GM13976 (cell line): Measurements from ENCODE around the gene CPXM2.

ENCODE experiments used
- DNase-seq: peaks from one replicate; pipeline ENCODE4 v3.0.0; 2012; ENCODE audit warnings: low spot score
- CTCF ChIP-seq: IDR thresholded peaks from 2 replicates; pipeline ENCODE4 v1.5.1; 2012; ENCODE audit warnings: borderline replicate concordance, mild to moderate bottlenecking; ENCODE audit not compliant: insufficient read depth; ENCODE audit errors: extremely low read depth, missing control alignments, control extremely low read depth
- in situ Hi-C: fragments of 300-500 bp; cut with MboI; formaldehyde crosslinking; loops from one replicate; pipeline ENCODE4 v1.12.0; 2022; ENCODE audit warnings: low sequenced_read_pairs, mixed read lengths, inconsistent platforms; ENCODE audit not compliant: unreplicated experiment

Gene CPXM2

DNA sequence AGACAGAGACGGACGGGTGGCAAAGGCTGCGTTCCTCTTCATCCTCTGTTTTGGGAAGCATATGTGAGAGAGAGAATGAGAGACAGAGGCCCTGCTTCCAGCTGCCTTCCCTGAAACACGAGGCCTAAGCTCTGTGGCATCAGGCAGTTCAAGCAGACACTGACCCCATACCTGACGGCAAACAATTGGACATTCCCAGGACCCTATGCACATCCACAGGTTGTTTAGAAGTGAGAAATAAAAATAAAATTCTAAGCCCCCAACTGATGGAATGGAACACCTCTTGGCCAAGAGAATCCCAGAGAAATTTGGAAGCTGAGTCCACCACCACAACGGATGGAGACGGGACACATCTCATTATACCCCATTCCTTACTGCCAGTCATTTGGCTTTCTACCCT, 105.3 kb downstream of the CPXM2 start:
- no peak for TF ChIP-seq CTCF
- DNase-seq = no peak
- in situ Hi-C loops = no loop called here

- no peak for DNase-seq
- in situ Hi-C loops = no loop called here
- no peak for TF ChIP-seq CTCF
Observed at GRCh38 chr10:123784646-123785045, 107.0 kb downstream of the CPXM2 start.

- TF ChIP-seq CTCF = no peak
- no peak for DNase-seq
- in situ Hi-C loops = no loop called here
Observed at GRCh38 chr10:123784216-123784615, 107.4 kb downstream of the CPXM2 start.

- no peak for DNase-seq
- TF ChIP-seq CTCF = no peak
- in situ Hi-C loops = no loop called here
Observed at GRCh38 chr10:123783296-123783695, 108.3 kb downstream of the CPXM2 start.

DNA sequence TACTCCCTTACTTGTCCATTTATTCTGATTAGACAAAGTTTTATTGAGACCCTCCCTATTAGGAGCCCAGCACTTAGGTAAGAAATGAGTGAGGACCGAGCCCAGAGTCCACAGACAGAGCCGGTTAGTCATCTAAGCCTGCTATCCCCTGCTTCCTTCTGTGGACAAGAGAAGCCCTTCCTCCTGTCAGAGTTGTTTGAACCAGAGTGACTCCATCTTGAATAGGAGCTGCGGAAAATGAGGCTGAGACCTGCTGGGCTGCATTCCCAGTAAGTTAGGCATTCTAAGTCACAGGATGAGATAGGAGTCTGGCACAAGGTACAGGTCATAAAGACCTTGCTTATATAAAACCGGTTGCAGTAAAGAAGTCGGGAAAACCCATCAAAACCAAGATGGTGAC, 109.1 kb downstream of the CPXM2 start:
- in situ Hi-C loops = no loop called here
- DNase-seq = no peak
- TF ChIP-seq CTCF = no peak

GRCh38 chr10:123781956-123782500, 109.6 kb downstream of the CPXM2 start:
- DNase-seq = no peak

More at GRCh38 chr10:123781956-123782500, 109.6 kb downstream of the CPXM2 start:
- in situ Hi-C loops = no loop called here
- no peak for TF ChIP-seq CTCF
